ENCODE measurements around the gene ADRA2B.

DNA sequence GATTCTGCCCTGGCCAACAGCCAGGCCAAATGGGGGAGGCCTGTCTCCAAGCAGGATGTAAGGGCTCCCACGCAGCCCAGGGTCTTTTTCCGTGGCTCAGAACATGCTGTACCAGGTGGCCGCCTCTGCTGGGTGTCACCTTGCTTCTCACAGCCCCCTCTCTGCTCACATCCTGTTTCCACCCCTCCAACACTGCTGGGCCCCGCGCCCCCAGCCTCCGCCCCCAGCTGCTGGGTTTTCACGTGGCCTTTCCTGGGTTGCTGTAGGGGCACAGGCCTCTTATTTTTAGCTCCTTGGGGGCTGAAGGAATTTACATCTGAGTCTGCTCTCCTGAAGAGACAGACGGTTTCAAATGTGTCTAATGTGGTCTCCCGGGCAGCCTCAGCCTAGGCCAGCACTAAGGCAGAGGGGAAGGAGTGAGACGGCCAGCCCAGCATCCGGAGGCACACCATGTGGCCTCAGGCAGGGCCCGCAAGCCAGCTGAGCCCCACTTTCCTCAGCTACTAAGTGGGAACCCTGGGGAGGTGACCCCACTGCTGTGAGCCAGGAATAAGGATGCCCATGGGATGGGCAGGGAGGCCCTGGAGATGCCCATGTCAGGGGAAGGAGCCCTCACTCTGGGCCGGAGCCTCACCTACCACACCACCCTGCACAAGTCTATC is 47.5 kb upstream of the ADRA2B start:
- TF ChIP-seq, protein P1, sequence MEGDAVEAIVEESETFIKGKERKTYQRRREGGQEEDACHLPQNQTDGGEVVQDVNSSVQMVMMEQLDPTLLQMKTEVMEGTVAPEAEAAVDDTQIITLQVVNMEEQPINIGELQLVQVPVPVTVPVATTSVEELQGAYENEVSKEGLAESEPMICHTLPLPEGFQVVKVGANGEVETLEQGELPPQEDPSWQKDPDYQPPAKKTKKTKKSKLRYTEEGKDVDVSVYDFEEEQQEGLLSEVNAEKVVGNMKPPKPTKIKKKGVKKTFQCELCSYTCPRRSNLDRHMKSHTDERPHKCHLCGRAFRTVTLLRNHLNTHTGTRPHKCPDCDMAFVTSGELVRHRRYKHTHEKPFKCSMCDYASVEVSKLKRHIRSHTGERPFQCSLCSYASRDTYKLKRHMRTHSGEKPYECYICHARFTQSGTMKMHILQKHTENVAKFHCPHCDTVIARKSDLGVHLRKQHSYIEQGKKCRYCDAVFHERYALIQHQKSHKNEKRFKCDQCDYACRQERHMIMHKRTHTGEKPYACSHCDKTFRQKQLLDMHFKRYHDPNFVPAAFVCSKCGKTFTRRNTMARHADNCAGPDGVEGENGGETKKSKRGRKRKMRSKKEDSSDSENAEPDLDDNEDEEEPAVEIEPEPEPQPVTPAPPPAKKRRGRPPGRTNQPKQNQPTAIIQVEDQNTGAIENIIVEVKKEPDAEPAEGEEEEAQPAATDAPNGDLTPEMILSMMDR (IDR thresholded peaks at IDR 0.05): no peak
- TF ChIP-seq POLR2AphosphoS5 (IDR thresholded peaks at IDR 0.05): no peak
- TF ChIP-seq POLR2A (IDR thresholded peaks at IDR 0.05): no peak
- no peak for TF ChIP-seq EP300 (IDR thresholded peaks at IDR 0.05)
